ENCODE results near the gene RAD9A.

Gene RAD9A

GRCh38 chr11:67445515-67445914, 53.7 kb downstream of the RAD9A start:
- DNase-seq: no peak
